ENCODE measurements around the gene RABAC1.

Gene RABAC1

GRCh38 chr19:42003506-42004294, 44.6 kb upstream of the RABAC1 start:
- Histone ChIP-seq H3K27me3 (ENCODE audit: control insufficient read depth, low read length) (peaks cover 41% of the 10 kb centered on the region), H3K4me3 (ENCODE audit: low read length) (no peak overlapping the region), H3K4me1 (ENCODE audit: control insufficient read depth, low read length) (peaks cover 8% of the 10 kb centered on the region), H3K36me3 (ENCODE audit: control insufficient read depth, low read length) (no peaks in the 10 kb centered on the region), H3K9me3 (ENCODE audit: control insufficient read depth, insufficient read depth, low read length) (no peaks in the 10 kb centered on the region), H3K79me2 (ENCODE audit: control insufficient read depth, low read length) (no peaks in the 10 kb centered on the region), H3K27ac (ENCODE audit: low read depth, low read length) (no peak overlapping the region), H4K20me1 (ENCODE audit: control insufficient read depth, insufficient read depth, low read depth, low read length) (peaks cover 4% of the 10 kb centered on the region; the same call in 1 of the 2 replicates), H3K9me2 (replicated peaks; ENCODE audit: control insufficient read depth, low read length) (no peaks in the 10 kb centered on the region), H3F3A (ENCODE audit: control insufficient read depth, insufficient read depth) (no peaks in the 10 kb centered on the region), H3K4me2 (ENCODE audit: low read length) (no peak overlapping the region)
- TF ChIP-seq EZH2phosphoT487 (IDR thresholded peaks at IDR 0.05; ENCODE audit: borderline replicate concordance, low read length) = no peak
- TF ChIP-seq CTCF (IDR thresholded peaks at IDR 0.05; ENCODE audit: low read depth, low read length, poor library complexity, severe bottlenecking) = no peak

GRCh38 chr19:41999878-42000208, 40.7 kb upstream of the RABAC1 start:
- Histone ChIP-seq H3K4me1 (ENCODE audit: control insufficient read depth, low read length) (peaks cover 43% of the 10 kb centered on the region), H3K4me2 (ENCODE audit: low read length) (peak overlapping the region; percentile 49; the same call in 1 of the 2 replicates), H4K20me1 (ENCODE audit: control insufficient read depth, insufficient read depth, low read depth, low read length) (peaks cover 4% of the 10 kb centered on the region; the same call in 1 of the 2 replicates)

GRCh38 chr19:41999071-41999877, 40.2 kb upstream of the RABAC1 start:
- Histone ChIP-seq H3K27me3 (ENCODE audit: control insufficient read depth, low read length) (peaks cover 43% of the 10 kb centered on the region), H3K9me3 (ENCODE audit: control insufficient read depth, insufficient read depth, low read length) (no peaks in the 10 kb centered on the region), H3K4me1 (ENCODE audit: control insufficient read depth, low read length) (peaks cover 49% of the 10 kb centered on the region), H3K4me2 (ENCODE audit: low read length) (peak overlapping the region; percentile 49), H3K9me2 (replicated peaks; ENCODE audit: control insufficient read depth, low read length) (no peaks in the 10 kb centered on the region), H3K79me2 (ENCODE audit: control insufficient read depth, low read length) (no peaks in the 10 kb centered on the region), H3K36me3 (ENCODE audit: control insufficient read depth, low read length) (no peaks in the 10 kb centered on the region), H4K20me1 (ENCODE audit: control insufficient read depth, insufficient read depth, low read depth, low read length) (peaks cover 4% of the 10 kb centered on the region; the same call in 1 of the 2 replicates), H3K4me3 (ENCODE audit: low read length) (peak overlapping the region; percentile 27), H3K27ac (ENCODE audit: low read depth, low read length) (no peak overlapping the region), H3F3A (ENCODE audit: control insufficient read depth, insufficient read depth) (no peaks in the 10 kb centered on the region; the same call in 1 of the 2 replicates)
- TF ChIP-seq EZH2phosphoT487 (IDR thresholded peaks at IDR 0.05; ENCODE audit: borderline replicate concordance, low read length) = peak; percentile 68; the same call in 1 of the 2 replicates
- no peak for TF ChIP-seq CTCF (IDR thresholded peaks at IDR 0.05; ENCODE audit: low read depth, low read length, poor library complexity, severe bottlenecking)

More at GRCh38 chr19:41999878-42000208, 40.7 kb upstream of the RABAC1 start:
- Histone ChIP-seq H3K27ac (ENCODE audit: low read depth, low read length) (no peak overlapping the region), H3K27me3 (ENCODE audit: control insufficient read depth, low read length) (peaks cover 48% of the 10 kb centered on the region), H3K4me3 (ENCODE audit: low read length) (no peak overlapping the region; the same call in 1 of the 2 replicates), H3K9me2 (replicated peaks; ENCODE audit: control insufficient read depth, low read length) (no peaks in the 10 kb centered on the region), H3K36me3 (ENCODE audit: control insufficient read depth, low read length) (no peaks in the 10 kb centered on the region), H3F3A (ENCODE audit: control insufficient read depth, insufficient read depth) (no peaks in the 10 kb centered on the region; the same call in 1 of the 2 replicates), H3K9me3 (ENCODE audit: control insufficient read depth, insufficient read depth, low read length) (no peaks in the 10 kb centered on the region), H3K79me2 (ENCODE audit: control insufficient read depth, low read length) (no peaks in the 10 kb centered on the region)
- TF ChIP-seq CTCF (IDR thresholded peaks at IDR 0.05; ENCODE audit: low read depth, low read length, poor library complexity, severe bottlenecking) (no peak), EZH2phosphoT487 (IDR thresholded peaks at IDR 0.05; ENCODE audit: borderline replicate concordance, low read length) (no peak)

Measured in DOHH2 (cell line).